ENCODE results near the gene STAT3. TPM values are rescaled to one million over a fixed set of nuclear protein-coding genes. Genes with fewer than 3 reads are reported as not detected.
"Not testable (repeated sequence)": the region's sequence is repeated elsewhere in the genome, so short reads cannot be mapped to it uniquely, and the experiment has no call there.

The STAT3 gene
- total RNA-seq, 1 experiment from 2014 or later: 115 TPM

DNA sequence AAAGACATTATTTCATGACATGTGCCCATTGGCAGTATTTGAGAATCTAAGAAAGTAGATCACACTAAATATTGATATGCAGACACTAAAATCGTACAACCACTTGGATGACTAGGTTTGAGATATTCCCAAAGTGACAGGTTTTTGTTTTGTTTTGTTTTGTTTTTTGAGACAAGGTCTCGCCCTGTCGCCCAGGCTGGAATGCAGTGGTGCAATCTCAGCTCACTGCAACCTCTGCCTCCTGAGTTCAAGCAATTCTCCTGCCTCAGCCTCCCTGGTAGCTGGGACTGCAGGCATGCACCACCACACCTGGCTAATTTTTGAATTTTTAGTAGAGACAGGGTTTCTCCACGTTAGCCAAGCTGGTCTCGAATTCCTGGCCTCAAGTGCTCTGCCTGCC is 19.9 kb downstream of the STAT3 start:
- peaks cover 59% of the 10 kb centered on the region for H3K36me3 Mint-ChIP-seq (ENCODE audit: insufficient read depth, unreplicated experiment)
- H3K9me3 Mint-ChIP-seq (ENCODE audit: unreplicated experiment); H3K4me3 Mint-ChIP-seq (ENCODE audit: unreplicated experiment); DNase-seq (ENCODE audit: unreplicated experiment); H3K27me3 Mint-ChIP-seq (ENCODE audit: insufficient read depth, unreplicated experiment); BruUV-seq (replicated peaks); intact Hi-C loops (cut with micrococcal nuclease); H3K27ac Mint-ChIP-seq (ENCODE audit: low read depth, unreplicated experiment): not testable (repeated sequence)
- ChIA-PET CTCF (interaction anchor here (0.6 kb wide), 1 partner anchor 123 kb away, joined by 5 read pairs; no protein-coding TSS in a partner anchor), POLR2A (interaction anchor here (1.2 kb wide), 1 partner anchor 20 kb away, joined by 3 read pairs; no protein-coding TSS in a partner anchor)
- H3K4me1 Mint-ChIP-seq (ENCODE audit: insufficient read depth, unreplicated experiment): peaks cover 32% of the 10 kb centered on the region

DNA sequence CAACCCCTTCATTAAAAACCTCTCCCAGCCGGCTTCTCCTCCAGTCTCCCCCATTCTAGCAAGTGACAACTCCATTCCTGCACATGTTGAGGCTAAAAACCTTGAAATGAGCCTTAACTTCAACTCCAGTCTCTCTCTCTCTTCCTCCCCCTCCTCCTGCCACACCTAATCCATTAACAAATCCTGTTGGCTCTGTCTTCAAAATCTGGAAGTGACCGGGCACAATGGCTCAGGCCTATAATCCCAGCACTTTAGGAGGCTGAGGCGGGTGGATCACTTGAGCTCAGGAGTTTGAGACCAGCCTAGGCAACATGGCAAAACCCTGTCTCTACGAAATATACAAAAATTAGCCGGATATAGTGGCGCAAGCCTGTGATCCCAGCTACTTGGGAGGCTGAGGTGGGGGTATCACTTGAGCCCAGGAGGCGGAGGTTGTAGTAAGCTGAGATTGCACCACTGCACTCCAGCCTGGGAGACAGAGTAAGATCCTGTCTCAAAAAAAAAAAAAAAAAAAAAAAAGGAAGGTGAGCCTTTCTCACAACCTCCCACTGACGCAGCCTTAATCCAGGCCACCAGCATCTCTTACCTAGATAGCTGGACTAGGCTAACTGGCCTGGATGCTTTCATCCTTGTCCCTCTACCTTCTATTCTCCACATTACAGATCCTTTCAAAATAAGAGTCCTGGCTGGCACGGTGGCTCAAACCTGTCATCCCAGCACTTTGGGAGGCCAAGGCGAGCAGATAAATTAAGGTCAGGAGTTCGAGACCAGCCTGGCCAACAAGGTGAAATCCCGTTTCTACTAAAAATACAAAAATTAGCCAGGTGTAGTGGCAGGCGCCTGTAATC is 21.8 kb downstream of the STAT3 start:
- H3K4me3 Mint-ChIP-seq (ENCODE audit: unreplicated experiment); H3K27ac Mint-ChIP-seq (ENCODE audit: low read depth, unreplicated experiment); DNase-seq (ENCODE audit: unreplicated experiment); H3K9me3 Mint-ChIP-seq (ENCODE audit: unreplicated experiment); BruUV-seq (replicated peaks); intact Hi-C loops (cut with micrococcal nuclease); H3K27me3 Mint-ChIP-seq (ENCODE audit: insufficient read depth, unreplicated experiment): not testable (repeated sequence)
- peaks cover 48% of the 10 kb centered on the region for H3K4me1 Mint-ChIP-seq (ENCODE audit: insufficient read depth, unreplicated experiment)
- peaks cover 45% of the 10 kb centered on the region for H3K36me3 Mint-ChIP-seq (ENCODE audit: insufficient read depth, unreplicated experiment)
- ChIA-PET POLR2A (interaction anchor here (0.9 to 1.5 kb wide), 2 partner anchors 56 to 76 kb away, joined by 3 to 4 read pairs; partner anchors contain the start of gene CAVIN1), CTCF (interaction anchor here (1.0 kb wide), 1 partner anchor 39 kb away, joined by 4 read pairs; no protein-coding TSS in a partner anchor)

DNA sequence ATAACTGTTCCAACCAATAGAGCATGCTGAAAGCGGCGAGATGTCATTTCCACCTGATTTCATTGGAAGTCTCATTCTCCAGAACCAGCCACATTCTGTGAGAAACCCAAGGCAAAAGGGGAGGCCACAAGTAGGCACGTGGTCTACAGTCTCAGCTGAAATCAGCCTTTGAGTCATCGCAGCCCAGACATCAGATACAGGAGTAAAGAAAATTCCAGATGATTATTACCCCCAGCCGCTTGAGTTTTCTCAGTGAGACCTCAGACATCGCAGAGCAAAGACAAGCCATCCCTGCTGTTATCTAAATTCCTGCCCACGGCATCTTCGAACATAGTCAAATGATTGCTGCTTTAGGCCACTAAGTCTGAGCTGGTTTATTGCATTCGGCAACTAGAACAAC is 23.1 kb downstream of the STAT3 start:
- H3K36me3 Mint-ChIP-seq (ENCODE audit: insufficient read depth, unreplicated experiment): peaks cover 36% of the 10 kb centered on the region
- no TSS peak for BruUV-seq (replicated peaks)
- TF ChIP-seq, protein P1, sequence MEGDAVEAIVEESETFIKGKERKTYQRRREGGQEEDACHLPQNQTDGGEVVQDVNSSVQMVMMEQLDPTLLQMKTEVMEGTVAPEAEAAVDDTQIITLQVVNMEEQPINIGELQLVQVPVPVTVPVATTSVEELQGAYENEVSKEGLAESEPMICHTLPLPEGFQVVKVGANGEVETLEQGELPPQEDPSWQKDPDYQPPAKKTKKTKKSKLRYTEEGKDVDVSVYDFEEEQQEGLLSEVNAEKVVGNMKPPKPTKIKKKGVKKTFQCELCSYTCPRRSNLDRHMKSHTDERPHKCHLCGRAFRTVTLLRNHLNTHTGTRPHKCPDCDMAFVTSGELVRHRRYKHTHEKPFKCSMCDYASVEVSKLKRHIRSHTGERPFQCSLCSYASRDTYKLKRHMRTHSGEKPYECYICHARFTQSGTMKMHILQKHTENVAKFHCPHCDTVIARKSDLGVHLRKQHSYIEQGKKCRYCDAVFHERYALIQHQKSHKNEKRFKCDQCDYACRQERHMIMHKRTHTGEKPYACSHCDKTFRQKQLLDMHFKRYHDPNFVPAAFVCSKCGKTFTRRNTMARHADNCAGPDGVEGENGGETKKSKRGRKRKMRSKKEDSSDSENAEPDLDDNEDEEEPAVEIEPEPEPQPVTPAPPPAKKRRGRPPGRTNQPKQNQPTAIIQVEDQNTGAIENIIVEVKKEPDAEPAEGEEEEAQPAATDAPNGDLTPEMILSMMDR (IDR thresholded peaks at IDR 0.05; ENCODE audit: unreplicated experiment): no peak
- POLR2A ChIA-PET: interaction anchor here (0.9 to 1.5 kb wide), 2 partner anchors 58 to 77 kb away, joined by 3 to 4 read pairs; partner anchors contain the start of gene CAVIN1
- CTCF ChIA-PET: interaction anchor here (0.7 kb wide), 1 partner anchor 677 kb away, joined by 3 read pairs; no protein-coding TSS in a partner anchor
- H3K27me3 Mint-ChIP-seq (ENCODE audit: insufficient read depth, unreplicated experiment): no peaks in the 10 kb centered on the region
- no peak overlapping the region for H3K27ac Mint-ChIP-seq (ENCODE audit: low read depth, unreplicated experiment)
- DNase-seq (ENCODE audit: unreplicated experiment): no peak
- no peaks in the 10 kb centered on the region for H3K9me3 Mint-ChIP-seq (ENCODE audit: unreplicated experiment)
- intact Hi-C loops (cut with micrococcal nuclease): no loop called here
- peaks cover 49% of the 10 kb centered on the region for H3K4me1 Mint-ChIP-seq (ENCODE audit: insufficient read depth, unreplicated experiment)
- H3K4me3 Mint-ChIP-seq (ENCODE audit: unreplicated experiment): no peak overlapping the region

DNA sequence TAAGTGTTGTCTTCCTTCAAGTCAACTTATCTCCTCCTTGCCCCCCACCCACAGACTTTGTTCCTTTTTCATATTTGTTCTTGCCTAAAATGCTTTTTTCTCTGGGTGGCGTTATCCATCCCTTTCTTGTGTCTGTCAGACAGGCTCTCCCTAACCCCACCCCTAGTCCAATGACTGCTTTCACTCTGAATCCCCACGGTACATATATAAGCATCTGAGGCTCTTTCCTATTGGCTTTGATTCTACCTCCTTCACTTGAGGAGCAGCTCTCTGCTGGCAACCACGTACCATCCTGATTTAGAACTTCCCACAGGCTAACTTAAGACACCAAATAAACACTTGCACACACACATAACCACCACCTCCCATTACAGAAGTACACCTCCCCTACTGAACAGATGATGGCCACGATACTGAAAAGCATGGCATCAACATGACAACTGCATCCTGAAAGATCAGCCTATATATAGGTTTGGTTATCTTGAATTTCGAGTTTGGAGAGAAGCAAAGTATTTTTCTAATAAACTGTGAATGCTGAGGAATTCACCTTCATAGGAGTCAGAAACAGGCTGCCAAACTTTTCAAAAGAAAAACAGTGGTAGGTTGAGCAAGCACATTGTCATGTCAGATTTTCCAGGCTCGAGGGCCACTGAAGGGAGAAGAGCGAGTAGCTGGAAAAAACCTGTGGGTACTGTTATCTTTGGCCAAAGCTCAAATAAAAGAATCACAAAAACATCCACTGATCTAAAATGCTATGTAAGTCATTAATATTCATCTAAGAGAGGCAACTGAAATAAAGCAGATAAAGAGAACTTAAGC is 24.3 kb downstream of the STAT3 start:
- Mint-ChIP-seq H3K4me1 (ENCODE audit: insufficient read depth, unreplicated experiment) (peaks cover 49% of the 10 kb centered on the region), H3K27ac (ENCODE audit: low read depth, unreplicated experiment) (peak overlapping the region; percentile 63)
- POLR2A ChIA-PET: interaction anchor here (1.5 kb wide), 1 partner anchor 35 kb away, joined by 4 read pairs; no protein-coding TSS in a partner anchor

More for the DNA sequence above, 24.3 kb downstream of the STAT3 start:
- TF ChIP-seq, protein P1 (IDR thresholded peaks at IDR 0.05; ENCODE audit: unreplicated experiment): no peak
- peaks cover 35% of the 10 kb centered on the region for H3K36me3 Mint-ChIP-seq (ENCODE audit: insufficient read depth, unreplicated experiment)
- no peaks in the 10 kb centered on the region for H3K9me3 Mint-ChIP-seq (ENCODE audit: unreplicated experiment)
- no TSS peak for BruUV-seq (replicated peaks)
- intact Hi-C loops (cut with micrococcal nuclease): no loop called here
- H3K4me3 Mint-ChIP-seq (ENCODE audit: unreplicated experiment): peak overlapping the region; percentile 26
- no peaks in the 10 kb centered on the region for H3K27me3 Mint-ChIP-seq (ENCODE audit: insufficient read depth, unreplicated experiment)
- peak; percentile 59 for DNase-seq (ENCODE audit: unreplicated experiment)
- CTCF ChIA-PET: interaction anchor here (0.6 kb wide), 1 partner anchor 36 kb away, joined by 3 read pairs; no protein-coding TSS in a partner anchor

All from MCF 10A (cell line).